Bronchial epithelial cell (primary cell): ENCODE results near the gene CD302. TPM values are rescaled to one million over a fixed set of nuclear protein-coding genes. Genes with fewer than 3 reads are reported as not detected.

Source experiments
- DNase-seq: peaks from one replicate; pipeline ENCODE4 v3.0.0-alpha.2; 2010; ENCODE audit warnings: low read depth
- FAIRE-seq: peaks from 2 replicates; lab custom pipeline; 2011; peaks lifted over from hg19 to GRCh38; lab: Jason Lieb, UNC
- H3K27me3 ChIP-seq: 2 replicates; pipeline ENCODE4 v1.5.1; 2011; ENCODE audit warnings: low read length; ENCODE audit not compliant: control insufficient read depth, insufficient read depth
- H3K36me3 ChIP-seq: 2 replicates; pipeline ENCODE4 v1.5.1; 2011; ENCODE audit warnings: low read length; ENCODE audit not compliant: control insufficient read depth, insufficient read depth
- H3K4me3 ChIP-seq: 2 replicates; pipeline ENCODE4 v1.5.1; 2011; ENCODE audit warnings: mild to moderate bottlenecking, low read depth, low read length, control low read depth
- total RNA-seq: library from RNA; depleted of rRNA; stranded (reverse); fragments of >200 nt; gene quantifications from 2 replicates; pipeline ENCODE4 v1.2.1, GENCODE V29; 2014
- TF ChIP-seq, protein P1 (sequence below): IDR thresholded peaks from 2 replicates; pipeline ENCODE4 v1.5.1; 2011; ENCODE audit warnings: mild to moderate bottlenecking, moderate library complexity, low read length, control low read depth, inconsistent platforms; ENCODE audit not compliant: insufficient read depth, severe bottlenecking

Gene CD302
- total RNA-seq, 1 donor from 2014 or later = 0.26 TPM

DNA sequence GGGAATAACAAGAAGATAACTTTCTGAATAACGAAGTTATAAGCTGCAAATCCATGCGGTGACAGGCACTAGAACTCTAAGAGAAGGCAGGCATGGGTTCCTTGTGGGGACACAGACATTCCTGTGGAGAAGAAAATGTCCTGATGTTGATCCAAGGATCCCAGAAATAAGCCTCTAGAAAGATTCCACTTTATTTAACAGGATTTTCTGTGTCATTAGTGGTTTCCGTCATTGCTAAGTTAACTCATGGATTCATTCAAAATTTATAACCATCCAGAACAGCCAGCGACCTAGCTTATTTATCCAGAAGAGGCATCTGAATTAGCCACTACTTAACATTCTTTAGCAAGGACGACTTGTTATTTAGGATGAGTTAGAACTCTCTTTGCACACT lies 10.0 kb upstream of the CD302 start:
- H3K27me3 ChIP-seq = no peaks in the 10 kb centered on the region
- H3K36me3 ChIP-seq = no peaks in the 10 kb centered on the region
- no peak for DNase-seq
- peak; percentile 70 for FAIRE-seq
- TF ChIP-seq, protein P1, sequence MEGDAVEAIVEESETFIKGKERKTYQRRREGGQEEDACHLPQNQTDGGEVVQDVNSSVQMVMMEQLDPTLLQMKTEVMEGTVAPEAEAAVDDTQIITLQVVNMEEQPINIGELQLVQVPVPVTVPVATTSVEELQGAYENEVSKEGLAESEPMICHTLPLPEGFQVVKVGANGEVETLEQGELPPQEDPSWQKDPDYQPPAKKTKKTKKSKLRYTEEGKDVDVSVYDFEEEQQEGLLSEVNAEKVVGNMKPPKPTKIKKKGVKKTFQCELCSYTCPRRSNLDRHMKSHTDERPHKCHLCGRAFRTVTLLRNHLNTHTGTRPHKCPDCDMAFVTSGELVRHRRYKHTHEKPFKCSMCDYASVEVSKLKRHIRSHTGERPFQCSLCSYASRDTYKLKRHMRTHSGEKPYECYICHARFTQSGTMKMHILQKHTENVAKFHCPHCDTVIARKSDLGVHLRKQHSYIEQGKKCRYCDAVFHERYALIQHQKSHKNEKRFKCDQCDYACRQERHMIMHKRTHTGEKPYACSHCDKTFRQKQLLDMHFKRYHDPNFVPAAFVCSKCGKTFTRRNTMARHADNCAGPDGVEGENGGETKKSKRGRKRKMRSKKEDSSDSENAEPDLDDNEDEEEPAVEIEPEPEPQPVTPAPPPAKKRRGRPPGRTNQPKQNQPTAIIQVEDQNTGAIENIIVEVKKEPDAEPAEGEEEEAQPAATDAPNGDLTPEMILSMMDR = no peak
- no peak overlapping the region for H3K4me3 ChIP-seq

- TF ChIP-seq, protein P1 = peak; percentile 63
- Histone ChIP-seq H3K36me3 (no peaks in the 10 kb centered on the region), H3K4me3 (no peak overlapping the region), H3K27me3 (no peaks in the 10 kb centered on the region)
- DNase-seq (peak; percentile 61), FAIRE-seq (no peak)
Measured at GRCh38 chr2:159807183-159808031, 9.4 kb upstream of the CD302 start.

GRCh38 chr2:159804941-159805340 lies 6.9 kb upstream of the CD302 start:
- TF ChIP-seq, protein P1 = no peak
- FAIRE-seq (no peak), DNase-seq (no peak)
- Histone ChIP-seq H3K4me3 (no peak overlapping the region), H3K36me3 (no peaks in the 10 kb centered on the region), H3K27me3 (no peaks in the 10 kb centered on the region)

- Histone ChIP-seq H3K27me3 (no peaks in the 10 kb centered on the region), H3K4me3 (no peak overlapping the region), H3K36me3 (no peaks in the 10 kb centered on the region)
- FAIRE-seq (no peak), DNase-seq (no peak)
- TF ChIP-seq, protein P1 = no peak
Measured at GRCh38 chr2:159803235-159803962, 5.4 kb upstream of the CD302 start.

- FAIRE-seq = no peak
- no peak for DNase-seq
- Histone ChIP-seq H3K4me3 (no peak overlapping the region), H3K36me3 (no peaks in the 10 kb centered on the region), H3K27me3 (no peaks in the 10 kb centered on the region)
- TF ChIP-seq, protein P1 = no peak
Measured at GRCh38 chr2:159802673-159803072, 4.7 kb upstream of the CD302 start.
